ENCODE data around the gene SERINC2. TPM values are rescaled to one million over a fixed set of nuclear protein-coding genes. Genes with fewer than 3 reads are reported as not detected.
"Not testable (repeated sequence)": the region's sequence is repeated elsewhere in the genome, so short reads cannot be mapped to it uniquely, and the experiment has no call there.

The SERINC2 gene
- total RNA-seq, 1 donor from 2014 or later, result 17.4 TPM

- Histone ChIP-seq H3K27ac (no peak overlapping the region), H3K4me3 (no peak overlapping the region), H3K27me3 (no peaks in the 10 kb centered on the region), H3K4me1 (no peaks in the 10 kb centered on the region), H3K9me3 (no peaks in the 10 kb centered on the region), H3K36me3 (no peaks in the 10 kb centered on the region)
- intact Hi-C loops (cut with DNase I), result no loop called here
- no peak for DNase-seq (ENCODE audit: extremely low spot score in 2 of 2)
- TF ChIP-seq POLR2A (IDR thresholded peaks at IDR 0.05) (no peak), CTCF (IDR thresholded peaks at IDR 0.05) (no peak), POLR2AphosphoS5 (IDR thresholded peaks at IDR 0.05; ENCODE audit: insufficient read depth in 1 of 2, low read depth in 1 of 2) (no peak)
Measured at GRCh38 chr1:31476891-31477846, 64.2 kb downstream of the SERINC2 start.

GRCh38 chr1:31478167-31478566, 65.2 kb downstream of the SERINC2 start:
- Histone ChIP-seq H3K36me3 (no peaks in the 10 kb centered on the region), H3K27ac (no peak overlapping the region), H3K4me3 (no peak overlapping the region), H3K4me1 (peaks cover 7% of the 10 kb centered on the region), H3K27me3 (no peaks in the 10 kb centered on the region), H3K9me3 (no peaks in the 10 kb centered on the region)
- TF ChIP-seq POLR2AphosphoS5 (IDR thresholded peaks at IDR 0.05; ENCODE audit: insufficient read depth in 1 of 2, low read depth in 1 of 2), result no peak
- no peak for TF ChIP-seq CTCF (IDR thresholded peaks at IDR 0.05)
- no peak for TF ChIP-seq POLR2A (IDR thresholded peaks at IDR 0.05)
- intact Hi-C loops (cut with DNase I), result no loop called here
- no peak for DNase-seq (ENCODE audit: extremely low spot score in 2 of 2)

- H3K4me3 ChIP-seq, result no peak overlapping the region
Measured at GRCh38 chr1:31479811-31480210, 66.8 kb downstream of the SERINC2 start.

GRCh38 chr1:31480426-31480825, 67.4 kb downstream of the SERINC2 start:
- H3K27me3 ChIP-seq; DNase-seq (ENCODE audit: extremely low spot score in 2 of 2); H3K36me3 ChIP-seq; H3K9me3 ChIP-seq; H3K4me1 ChIP-seq; H3K4me3 ChIP-seq; H3K27ac ChIP-seq; intact Hi-C loops (cut with DNase I): not testable (repeated sequence)

More at GRCh38 chr1:31479811-31480210, 66.8 kb downstream of the SERINC2 start:
- peaks cover 7% of the 10 kb centered on the region for H3K4me1 ChIP-seq
- DNase-seq (ENCODE audit: extremely low spot score in 2 of 2), result no peak
- no peaks in the 10 kb centered on the region for H3K9me3 ChIP-seq
- no peaks in the 10 kb centered on the region for H3K27me3 ChIP-seq
- intact Hi-C loops (cut with DNase I), result no loop called here
- H3K27ac ChIP-seq, result no peak overlapping the region
- H3K36me3 ChIP-seq, result no peaks in the 10 kb centered on the region
- TF ChIP-seq POLR2A (IDR thresholded peaks at IDR 0.05) (no peak), POLR2AphosphoS5 (IDR thresholded peaks at IDR 0.05; ENCODE audit: insufficient read depth in 1 of 2, low read depth in 1 of 2) (no peak), CTCF (IDR thresholded peaks at IDR 0.05) (no peak)

GRCh38 chr1:31482482-31483011, 69.5 kb downstream of the SERINC2 start:
- Histone ChIP-seq H3K27me3 (no peaks in the 10 kb centered on the region), H3K27ac (no peak overlapping the region), H3K4me1 (peaks cover 7% of the 10 kb centered on the region), H3K4me3 (no peak overlapping the region), H3K36me3 (no peaks in the 10 kb centered on the region), H3K9me3 (no peaks in the 10 kb centered on the region)
- intact Hi-C loops (cut with DNase I), result no loop called here
- DNase-seq (ENCODE audit: extremely low spot score in 2 of 2), result no peak
- TF ChIP-seq POLR2AphosphoS5 (IDR thresholded peaks at IDR 0.05; ENCODE audit: insufficient read depth in 1 of 2, low read depth in 1 of 2) (no peak), CTCF (IDR thresholded peaks at IDR 0.05) (no peak), POLR2A (IDR thresholded peaks at IDR 0.05) (no peak)

Measured in vagina (tissue), 2 donors.